Skin of body (tissue), 2 donors: ENCODE measurements around the gene P2RX1. TPM values are rescaled to one million over a fixed set of nuclear protein-coding genes. Genes with fewer than 3 reads are reported as not detected.
A peak's percentile ranks its signal among the peaks of the same experiment; 100 is the strongest.

Experiments
- DNase-seq: peaks from one replicate; lab custom pipeline; 2025; lab: John Stamatoyannopoulos, UW
- total RNA-seq: library from RNA; depleted of rRNA; stranded (reverse); fragments of >200 nt; gene quantifications from one replicate; pipeline ENCODE4 v1.2.3, GENCODE V29; 2014

The P2RX1 gene
- total RNA-seq, 1 donor from 2014 or later: 2.6 TPM

DNA sequence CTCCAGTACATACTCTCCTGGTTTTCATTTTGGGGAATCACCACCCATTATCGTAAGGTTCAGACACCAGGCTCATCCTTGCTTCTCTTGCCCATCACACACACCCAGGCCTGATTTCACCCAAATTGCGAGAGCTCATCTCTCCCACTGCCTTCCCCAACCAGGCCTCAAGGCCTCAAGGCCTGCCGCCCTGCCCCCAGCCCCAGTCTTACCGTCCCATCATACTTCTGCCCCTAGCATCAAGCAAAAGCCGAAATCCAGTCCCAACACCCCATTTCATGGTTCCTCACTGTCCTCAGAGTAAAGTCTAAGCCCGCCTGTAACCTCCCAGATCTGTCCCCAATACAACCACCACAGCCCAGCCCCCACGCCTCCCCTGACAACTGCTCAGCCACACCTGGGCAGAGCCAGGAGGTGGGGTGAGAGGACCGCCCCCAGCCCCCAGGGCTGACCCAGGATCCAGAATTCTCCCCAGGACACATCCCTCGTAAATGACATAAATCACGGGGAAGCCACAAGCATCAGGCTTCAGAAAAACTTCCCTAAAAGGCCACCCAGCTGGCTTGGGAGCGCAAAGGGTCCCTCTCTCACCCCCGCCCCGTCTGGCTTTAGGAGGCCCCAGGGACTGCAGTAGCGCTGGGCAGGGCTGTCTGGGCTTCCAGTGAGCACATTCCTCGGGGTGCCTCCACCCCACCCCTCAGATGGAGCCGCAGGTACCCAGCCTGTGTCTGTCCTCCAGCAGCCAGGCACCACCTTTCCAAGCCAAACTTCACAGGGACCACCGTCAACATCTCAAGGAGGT, 9.6 kb upstream of the P2RX1 start:
- DNase-seq: no peak

DNA sequence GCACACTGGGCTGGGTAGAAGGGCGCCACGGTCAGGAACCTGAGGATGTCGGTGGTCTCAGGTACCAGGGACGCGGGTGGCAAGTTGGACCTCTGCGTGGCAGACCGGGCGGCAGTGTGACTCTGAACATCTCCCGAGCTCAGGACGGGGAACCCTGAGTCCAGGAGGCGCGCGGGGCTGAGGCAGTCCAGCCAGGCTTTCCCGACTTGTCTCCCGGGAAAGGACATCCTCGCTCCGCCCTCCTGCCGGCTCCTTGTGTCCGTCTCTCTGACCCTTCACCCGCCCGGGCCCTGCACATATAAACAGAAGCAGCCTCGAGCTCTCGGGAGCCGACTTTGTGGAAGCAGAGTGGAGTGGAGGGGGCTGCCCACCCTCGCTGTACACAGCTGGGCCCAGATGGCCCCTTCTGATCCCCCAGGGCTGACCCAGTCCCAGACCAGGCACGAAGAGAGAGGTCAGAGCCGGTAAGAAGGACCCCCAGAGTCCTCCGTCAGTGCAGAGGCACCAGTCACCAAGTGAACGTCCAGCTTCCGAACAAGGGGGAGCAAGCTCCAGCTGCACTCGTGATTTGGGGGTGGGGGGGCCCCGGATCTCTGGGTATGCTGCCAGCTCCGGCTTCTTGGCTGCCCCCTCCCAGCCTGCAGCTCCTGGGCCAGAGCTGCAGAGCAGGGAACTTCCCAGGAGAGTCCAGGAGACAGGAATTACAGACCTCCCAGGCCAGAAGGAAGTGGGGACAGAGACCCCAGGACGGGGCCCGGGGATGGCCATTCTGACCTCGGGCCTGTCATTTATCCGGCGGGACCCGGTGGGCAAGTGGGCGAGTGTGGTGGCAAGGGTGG, 8.5 kb upstream of the P2RX1 start:
- DNase-seq: no peak

DNA sequence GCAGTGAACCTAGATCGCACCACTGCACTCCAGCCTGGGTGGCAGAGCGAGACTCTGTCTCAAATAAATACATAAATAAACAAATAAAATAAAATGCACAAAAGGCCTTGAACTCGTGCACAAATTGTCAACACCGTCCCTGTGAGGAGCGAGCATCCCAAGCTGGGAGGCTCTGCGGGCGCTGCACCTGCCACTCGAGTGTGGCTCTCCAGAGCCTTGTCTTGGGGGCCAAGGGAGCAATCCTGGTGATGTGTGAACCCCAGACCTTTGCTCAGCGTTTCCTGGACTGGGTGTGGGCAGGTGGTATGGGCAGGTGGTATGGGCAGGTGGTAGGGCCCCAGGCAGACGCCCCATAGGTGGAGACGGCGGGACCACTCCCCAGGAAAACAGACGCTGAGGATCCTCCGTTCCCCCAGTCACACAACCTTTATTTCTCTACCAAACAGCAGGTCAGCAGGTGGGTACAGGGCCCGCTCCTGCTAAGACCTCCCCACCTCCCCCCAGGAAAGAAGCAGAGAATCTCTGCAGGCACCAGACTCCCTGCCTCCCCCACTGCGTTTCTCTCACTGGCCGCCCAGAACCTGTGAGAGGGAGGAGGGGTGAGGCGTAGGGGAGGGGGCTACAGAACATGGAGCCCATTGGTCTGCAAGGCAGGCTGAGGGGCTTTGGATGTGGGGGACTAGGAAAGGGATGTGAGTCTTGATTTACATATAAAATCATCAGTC, 7.4 kb upstream of the P2RX1 start:
- DNase-seq: no peak

DNA sequence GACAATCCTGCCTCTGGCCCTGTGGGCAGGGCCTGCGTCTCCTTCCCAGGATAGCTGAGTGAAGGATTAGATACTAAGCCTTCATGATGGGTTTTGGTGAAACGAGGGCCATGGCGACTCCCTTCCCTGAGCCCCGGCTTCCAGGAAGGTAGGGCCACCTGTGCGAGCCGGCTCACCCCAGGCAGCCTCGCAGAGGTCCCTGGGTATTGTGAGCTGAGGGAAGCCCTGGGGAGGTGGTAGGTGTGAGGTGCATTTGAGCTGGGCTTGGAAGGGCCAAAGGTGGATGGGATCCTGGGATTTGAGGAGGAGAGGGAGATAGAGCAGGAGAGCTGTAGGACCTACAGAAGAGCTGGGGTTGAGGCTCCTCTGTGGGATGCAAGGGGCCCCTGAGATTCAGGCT, 6.5 kb upstream of the P2RX1 start:
- DNase-seq: no peak

DNA sequence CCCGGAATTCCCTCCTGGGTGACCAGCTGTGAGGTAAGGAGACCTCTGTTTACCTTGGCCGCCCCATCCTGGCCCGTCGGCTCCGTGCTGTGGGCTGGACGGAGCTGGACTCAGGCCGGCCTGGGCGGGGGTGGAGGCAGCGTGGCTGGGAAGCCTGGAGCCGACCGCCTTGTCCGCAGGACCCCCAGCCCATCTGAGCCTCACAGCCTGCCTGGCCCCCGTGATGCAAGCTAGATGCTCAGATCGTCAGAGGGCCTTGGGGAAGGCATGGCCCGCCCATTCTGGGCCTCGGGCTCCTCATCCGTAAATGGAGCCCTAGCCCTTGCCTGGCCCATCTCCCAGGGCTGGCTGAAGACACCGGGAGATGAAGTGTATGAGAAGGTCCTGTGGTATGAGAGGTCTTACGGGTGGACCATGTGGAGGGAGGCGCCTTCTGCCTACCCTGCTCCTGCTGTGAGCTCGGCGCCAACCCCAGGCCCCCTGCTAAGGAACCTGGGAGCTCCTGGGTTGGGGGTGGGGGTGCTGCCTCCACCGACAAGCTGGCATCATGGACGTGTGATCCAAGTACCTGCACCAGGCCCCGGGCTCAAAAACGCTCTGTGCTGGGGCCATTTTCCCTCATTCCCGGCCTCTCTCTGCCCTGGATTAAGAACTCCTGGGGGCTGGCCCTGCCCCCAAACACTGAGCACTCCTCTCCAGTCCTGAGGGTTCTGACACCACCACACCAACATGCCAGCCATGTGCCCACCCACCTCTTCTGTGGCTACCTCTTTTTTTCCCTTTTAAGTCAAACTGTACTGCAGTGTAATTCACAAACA, 5.4 kb upstream of the P2RX1 start:
- DNase-seq: no peak

DNA sequence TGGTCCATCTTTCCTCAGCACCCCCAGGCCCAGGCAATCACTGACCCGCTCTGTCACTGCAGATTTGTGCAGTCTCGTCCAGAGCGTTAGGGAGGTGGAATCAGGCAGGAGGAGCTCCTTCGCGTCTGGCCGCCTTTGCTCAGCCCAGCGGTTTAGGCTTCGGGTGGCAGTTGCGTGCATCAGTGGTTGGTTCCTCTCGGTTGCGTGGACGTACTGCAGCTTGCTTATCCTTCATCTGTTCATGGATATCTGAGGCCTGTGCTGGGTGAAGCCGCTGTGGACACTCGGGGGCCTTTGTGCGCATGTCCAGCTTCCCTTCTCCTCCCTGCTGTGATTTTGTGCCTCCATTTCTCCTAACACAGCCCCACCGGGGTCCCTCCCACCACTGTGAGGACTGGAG, 4.7 kb upstream of the P2RX1 start:
- DNase-seq: no peak

DNA sequence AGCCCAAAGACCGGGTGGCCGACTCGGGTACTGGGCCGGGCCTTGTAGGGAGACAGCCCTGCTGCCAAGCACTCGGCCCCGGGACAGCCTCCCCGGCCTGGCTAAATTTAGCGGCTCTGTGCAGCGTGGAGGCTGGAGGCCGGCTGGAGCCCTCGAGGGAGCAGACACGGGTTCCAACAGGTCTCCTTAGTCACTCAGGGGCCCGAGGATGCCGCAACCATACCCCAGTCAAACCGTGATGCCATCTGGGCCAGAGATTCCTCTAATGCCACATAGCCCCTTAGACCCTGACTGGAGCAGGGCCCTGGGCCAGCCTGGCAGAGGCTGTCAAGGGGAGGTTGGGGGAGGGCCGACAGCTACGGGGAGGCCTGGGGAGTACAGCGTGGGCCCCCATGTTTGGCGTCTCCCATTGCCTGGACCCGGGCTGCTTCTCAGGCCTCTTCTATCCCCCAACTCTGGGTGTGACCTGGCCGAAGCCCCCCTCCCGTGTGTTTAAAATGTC, 2.9 kb upstream of the P2RX1 start:
- no peak for DNase-seq

DNA sequence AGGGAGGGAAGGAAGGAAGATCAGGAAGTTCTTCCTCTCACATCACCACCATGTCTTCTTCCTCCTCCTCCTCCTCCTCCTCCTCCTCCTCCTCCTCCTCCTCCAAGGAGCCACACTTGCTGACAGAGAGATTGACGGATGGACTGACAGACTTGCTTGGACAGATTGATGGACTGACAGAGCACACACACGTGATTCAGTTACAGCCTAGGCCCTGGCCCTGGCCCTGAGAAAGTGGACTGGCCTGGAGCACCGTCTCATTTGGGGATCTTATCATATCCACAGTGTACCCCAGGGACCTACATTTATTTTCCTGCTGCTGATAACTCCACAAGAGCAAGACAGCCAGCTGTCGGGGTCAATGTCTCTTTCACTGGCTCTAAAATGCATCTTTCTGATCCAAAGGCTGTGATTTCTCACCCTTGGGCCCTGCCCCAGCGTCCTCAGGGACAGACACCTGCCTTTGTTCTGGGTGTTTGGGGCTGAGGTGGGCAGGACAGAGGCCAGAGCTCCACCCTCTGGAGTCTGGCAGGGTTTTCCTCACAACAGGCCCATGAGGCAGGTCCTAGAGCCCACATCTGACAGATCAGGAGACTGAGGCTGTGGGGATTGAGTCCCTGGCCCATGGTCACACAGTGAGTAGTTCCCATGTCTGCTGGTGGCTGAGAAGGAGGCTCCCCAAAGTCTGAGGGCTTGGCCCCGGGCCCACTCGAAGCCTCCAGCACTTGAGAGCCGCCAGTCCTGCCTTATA, 2.3 kb upstream of the P2RX1 start:
- DNase-seq: no peak

DNA sequence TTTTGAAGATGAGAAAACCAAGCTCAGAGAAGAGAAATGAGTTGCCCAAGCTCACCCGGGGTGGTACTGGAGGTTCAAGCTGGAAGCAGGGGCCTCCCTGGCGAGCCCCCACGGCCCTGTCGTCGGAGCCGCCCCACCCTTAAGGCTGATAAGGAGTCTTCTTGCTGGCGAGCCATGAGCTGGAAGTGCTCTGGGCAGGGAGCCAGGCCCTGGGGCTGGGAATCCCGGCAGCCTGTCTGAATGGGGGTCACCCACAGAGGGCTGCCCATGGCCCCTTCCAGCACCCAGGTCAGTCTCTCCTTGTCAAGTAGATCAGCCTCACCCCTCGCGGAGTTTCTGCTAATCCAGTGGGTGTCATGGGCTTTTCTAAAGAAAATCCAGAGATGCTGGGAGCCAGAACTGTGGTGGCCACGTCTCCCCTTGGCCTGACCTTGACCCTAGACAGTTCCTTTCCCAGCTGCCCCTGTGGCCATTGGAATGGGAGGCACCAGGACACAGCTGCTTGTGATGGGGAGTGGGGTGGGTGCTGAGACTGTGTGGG, 1.2 kb upstream of the P2RX1 start:
- no peak for DNase-seq

DNA sequence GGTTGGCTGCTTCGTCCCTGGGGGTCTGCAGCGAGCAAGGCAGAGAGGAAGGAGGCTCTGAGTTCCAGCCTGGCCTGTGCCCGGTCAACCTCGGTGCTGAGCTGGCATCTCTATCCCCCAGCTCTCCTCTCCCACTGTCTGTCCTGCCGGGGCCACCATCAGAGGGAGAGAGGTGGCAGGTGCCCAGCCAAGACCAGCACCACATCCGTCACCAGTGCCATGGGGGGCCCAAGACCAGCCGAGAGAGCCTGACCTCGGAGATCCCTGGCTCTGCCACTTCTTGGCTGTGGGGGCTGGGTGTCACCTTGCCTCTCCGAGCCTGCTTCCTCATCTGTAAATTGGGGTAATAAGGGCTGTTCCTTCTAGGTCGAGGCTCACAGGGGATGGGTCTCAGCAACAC, 560 bp upstream of the P2RX1 start:
- no peak for DNase-seq

DNA sequence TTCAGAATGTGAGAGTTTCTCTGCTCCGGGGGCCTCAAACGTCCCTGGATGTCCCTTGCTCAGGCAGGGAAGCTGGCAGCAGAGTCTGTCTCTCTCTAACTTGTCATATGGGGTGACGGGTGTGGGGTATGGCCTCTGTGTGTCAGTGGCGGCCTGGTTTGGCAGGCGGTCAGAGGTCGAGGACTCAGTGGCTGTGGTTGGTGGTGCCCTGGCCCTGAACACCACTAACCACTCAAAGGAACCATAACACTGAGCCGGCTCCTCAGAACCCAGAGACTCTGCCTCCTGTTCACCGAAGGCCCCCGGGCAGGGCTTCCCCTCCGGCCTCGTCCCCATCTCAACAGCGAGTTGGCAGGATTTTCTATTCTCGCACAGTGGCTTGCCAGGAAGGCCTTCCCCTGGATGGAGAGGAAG, 677 bp downstream of the P2RX1 start:
- DNase-seq: no peak

DNA sequence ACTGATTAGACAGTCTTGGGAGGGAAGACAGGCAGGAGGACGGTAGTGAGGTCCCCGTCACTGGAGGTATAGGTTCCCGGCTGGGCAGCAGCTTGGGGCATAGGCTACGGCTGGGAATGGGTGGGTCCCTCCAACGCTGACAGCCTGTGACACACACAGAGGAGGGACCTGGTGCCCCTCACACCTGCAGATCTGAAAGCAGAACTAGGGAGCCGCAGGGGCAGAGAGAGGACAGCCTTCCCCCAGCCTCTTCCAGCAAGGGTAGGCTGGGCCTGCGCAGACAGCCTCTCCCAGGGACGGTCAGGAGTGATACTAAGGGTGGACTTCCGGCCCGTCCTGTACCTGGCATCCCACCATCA, 2.0 kb downstream of the P2RX1 start:
- no peak for DNase-seq

DNA sequence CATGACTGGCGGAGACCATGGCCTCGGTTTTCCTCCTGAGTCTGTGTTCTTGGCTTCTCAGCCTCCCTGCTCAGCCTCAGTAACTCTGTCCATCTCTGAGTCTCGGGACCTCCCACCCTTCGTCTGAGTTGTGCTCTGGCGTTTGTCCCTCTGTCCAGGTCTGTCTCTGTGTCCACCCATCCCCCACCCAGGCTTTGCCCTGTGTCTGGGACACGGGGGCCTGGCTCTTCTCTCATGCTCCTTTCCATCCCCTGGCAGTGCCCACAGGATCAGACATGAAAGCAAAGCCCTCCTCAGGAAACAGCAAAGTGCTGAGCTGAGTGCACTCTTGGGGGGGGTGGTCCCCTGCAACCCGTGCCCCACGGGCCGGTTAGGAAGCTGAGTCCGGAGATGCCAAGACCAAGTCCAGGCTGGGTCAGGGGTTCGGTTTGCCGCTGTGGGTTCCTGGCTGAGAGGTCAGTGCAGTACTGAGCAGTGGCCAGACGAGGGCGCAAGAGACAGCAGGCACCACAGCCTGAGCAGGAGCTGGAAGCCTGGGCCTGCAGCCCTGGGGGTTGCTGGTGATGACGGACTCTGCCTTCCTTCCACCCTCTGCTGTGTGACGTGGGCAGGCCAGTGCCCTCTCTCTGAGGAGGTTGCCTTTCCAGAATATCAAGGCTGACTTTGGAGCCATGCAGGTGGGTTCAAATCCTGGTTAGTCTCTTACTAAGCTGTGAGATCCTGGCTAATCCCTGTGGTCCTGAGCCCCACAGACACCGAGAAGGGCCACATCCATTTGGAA, 2.5 kb downstream of the P2RX1 start:
- DNase-seq: peak; percentile 29

DNA sequence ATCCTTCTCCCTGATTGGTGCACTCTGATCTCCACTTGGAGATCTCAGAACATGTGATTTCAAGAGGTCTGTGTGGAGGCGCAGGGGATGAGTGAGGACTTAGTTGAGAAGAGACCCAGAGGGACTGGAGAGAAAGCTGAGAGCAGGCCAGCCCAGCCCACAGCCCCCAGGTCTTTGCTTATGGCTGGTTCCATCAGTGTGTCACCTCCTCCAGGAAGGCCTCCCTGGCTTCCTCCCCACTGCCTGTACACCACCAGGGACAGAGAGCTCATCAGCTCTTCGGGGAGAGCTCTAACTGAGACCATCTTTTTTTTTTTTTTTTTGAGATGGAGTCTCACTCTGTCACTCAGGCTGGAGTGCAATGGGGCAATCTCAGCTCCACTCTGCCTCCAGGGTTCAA, 3.4 kb downstream of the P2RX1 start:
- no peak for DNase-seq

DNA sequence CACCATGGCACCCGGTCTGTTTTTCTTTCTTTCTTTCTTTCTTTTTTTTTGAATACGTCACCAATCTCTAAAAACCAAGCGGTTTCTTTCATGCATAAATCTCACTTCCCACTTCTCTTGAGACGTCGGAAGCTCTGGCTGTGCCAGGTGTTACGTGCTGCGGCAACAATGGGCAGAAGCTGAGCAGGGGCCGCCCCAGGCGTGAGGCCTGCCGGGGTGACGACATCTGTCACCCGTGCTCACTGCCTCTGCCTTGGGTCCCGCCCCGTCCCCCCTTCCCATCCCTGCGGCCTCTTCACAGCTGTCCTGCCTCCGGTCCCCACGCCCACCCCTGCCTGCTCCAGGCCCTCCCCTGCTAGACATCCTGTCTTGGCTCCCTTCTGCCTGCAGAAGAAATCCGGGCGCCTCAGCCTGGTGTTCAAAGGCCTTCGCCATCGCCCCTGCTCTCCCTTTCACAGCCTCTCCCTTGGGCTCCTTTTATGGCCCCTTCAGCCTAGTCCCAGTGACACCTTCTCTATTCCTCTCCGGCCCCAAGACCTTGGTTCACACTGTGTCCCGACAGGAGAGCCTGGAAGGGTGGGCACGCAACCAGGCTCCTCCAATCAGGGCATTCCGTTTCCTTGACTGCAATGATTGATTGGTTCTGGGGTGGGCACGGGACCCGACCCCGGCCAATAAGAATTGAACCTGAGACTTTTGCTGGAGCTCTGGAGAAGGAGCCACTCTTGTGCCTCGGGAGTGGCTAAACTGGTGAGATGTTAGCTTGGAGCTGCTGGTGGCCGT, 4.8 kb downstream of the P2RX1 start:
- peak; percentile 35 for DNase-seq

DNA sequence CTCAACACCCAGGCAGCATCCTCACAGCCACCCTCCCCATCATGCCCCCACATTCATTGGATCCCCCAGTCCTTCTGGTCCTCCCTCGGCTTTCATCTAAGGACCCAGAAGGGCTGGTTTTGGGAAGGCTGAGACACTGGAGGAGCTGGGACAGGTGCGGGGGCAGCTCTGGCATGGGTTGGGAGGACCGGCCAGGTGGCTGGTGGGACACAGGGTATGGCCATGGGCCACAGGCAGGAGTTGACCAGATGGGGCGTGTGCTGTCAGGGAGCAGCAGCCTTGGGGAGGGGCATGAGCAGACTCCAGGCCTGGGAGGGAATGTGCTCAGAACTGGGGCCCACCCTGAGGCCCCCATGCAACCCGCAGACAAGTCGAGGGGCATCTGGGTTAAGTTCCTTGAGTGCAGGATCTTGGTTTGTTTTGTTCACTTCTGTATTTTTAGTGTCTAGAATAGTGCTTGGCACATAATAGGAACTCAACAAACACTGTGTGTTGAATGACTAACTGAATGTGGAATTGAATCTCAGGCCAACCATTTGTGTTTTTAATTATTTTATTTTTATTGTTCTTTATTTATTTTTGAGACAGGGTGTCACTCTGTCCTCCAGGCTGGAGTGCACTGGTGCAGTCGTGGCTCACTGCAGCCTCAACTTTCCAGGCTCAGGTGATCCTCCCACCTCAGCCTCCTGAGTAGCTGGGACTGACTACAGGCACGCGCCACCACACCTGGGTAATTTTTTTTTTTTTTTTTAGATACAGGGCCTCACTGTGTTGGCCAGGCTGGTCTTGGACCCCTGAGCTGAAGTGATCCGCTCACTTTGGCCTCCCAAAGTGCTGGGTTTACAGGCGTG, 5.6 kb downstream of the P2RX1 start:
- no peak for DNase-seq

DNA sequence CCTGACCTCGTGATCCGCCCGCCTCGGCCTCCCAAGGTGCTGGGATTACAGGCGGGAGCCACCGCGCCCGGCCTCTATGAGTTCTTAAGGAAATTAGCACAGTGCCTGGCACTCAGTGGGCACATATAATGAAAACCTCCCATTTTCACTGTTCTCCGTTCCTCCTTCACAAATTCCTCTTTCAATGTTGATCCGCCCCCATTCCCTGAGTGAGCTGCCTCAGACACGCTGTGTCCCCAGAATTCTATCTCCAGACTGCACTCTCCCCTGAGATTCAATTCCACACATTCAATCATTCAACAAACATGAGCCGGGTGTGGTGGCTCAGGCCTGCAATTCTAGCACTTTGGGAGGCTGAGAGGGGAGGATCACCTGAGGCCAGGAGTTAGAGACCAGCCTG, 7.0 kb downstream of the P2RX1 start:
- DNase-seq: no peak
